CD14-positive monocyte (primary cell): ENCODE measurements around the gene TRMT2A. TPM values are rescaled to one million over a fixed set of nuclear protein-coding genes. Genes with fewer than 3 reads are reported as not detected.

ENCODE experiments used
- DNase-seq, 3 donors: peaks; one replicate each; pipeline ENCODE4 v3.0.0-alpha.2; 2011 to 2022
- H2AFZ ChIP-seq: 2 replicates; pipeline ENCODE4 v1.6.0; 2012; ENCODE audit warnings: mild to moderate bottlenecking, low read depth, low read length, inconsistent platforms; ENCODE audit not compliant: insufficient read depth, poor library complexity, severe bottlenecking
- H3K27ac ChIP-seq, 2 donors: 1 replicate in 1 of 2; 2 replicates in 1 of 2; pipeline ENCODE4 v1.5.1; 2012 to 2013; ENCODE audit warnings: low read length in 2 of 2, control low read depth in 1 of 2, inconsistent platforms in 1 of 2, low read depth in 1 of 2, mild to moderate bottlenecking in 1 of 2
- H3K27me3 ChIP-seq, 2 donors: one replicate each; pipeline versions ENCODE4 v1.6.0 to v1.6.1; 2011 to 2013; ENCODE audit warnings: low read length in 2 of 2; ENCODE audit not compliant: control insufficient read depth in 2 of 2, insufficient read depth in 2 of 2
- H3K36me3 ChIP-seq, 2 donors: replicated peaks in 1 of 2; 1 replicate in 1 of 2; 2 replicates in 1 of 2; pipeline versions ENCODE4 v1.5.1 to v1.6.1; 2012 to 2013; ENCODE audit warnings: low read length in 2 of 2, control low read depth in 1 of 2, inconsistent platforms in 1 of 2, mild to moderate bottlenecking in 1 of 2; ENCODE audit not compliant: insufficient read depth in 2 of 2, control insufficient read depth in 1 of 2
- H3K4me1 ChIP-seq, 2 donors: 1 replicate in 1 of 2; 2 replicates in 1 of 2; pipeline versions ENCODE4 v1.5.1 to v1.6.1; 2012 to 2013; ENCODE audit warnings: low read length in 2 of 2, control low read depth in 1 of 2, inconsistent platforms in 1 of 2, mild to moderate bottlenecking in 1 of 2, moderate library complexity in 1 of 2; ENCODE audit not compliant: insufficient read depth in 2 of 2, control insufficient read depth in 1 of 2
- H3K4me2 ChIP-seq: replicated peaks from 2 replicates; pipeline ENCODE3; 2012; ENCODE audit warnings: low read length, moderate library complexity, mild to moderate bottlenecking; ENCODE audit not compliant: poor library complexity, severe bottlenecking; ENCODE audit errors: extremely low read depth
- H3K4me3 ChIP-seq, 3 experiments: fragments of 200-600 bp in 1 of 3; sonication (generic) in 1 of 3; replicated peaks in 1 of 3; 1 replicate in 2 of 3; 2 replicates in 1 of 3; pipeline ENCODE4 v1.5.1; 2011 to 2013; ENCODE audit warnings: low read length in 3 of 3, mild to moderate bottlenecking in 3 of 3, control low read depth in 2 of 3, low read depth in 2 of 3, inconsistent platforms in 1 of 3, moderate library complexity in 1 of 3
- H3K79me2 ChIP-seq: 2 replicates; pipeline ENCODE4 v1.6.0; 2012; ENCODE audit warnings: mild to moderate bottlenecking, control low read depth, inconsistent platforms, low read length, moderate library complexity; ENCODE audit not compliant: insufficient read depth
- H3K9ac ChIP-seq: 2 replicates; pipeline ENCODE4 v1.6.0; 2017; ENCODE audit warnings: low read length, mild to moderate bottlenecking; ENCODE audit not compliant: insufficient read depth, poor library complexity, severe bottlenecking
- H3K9me3 ChIP-seq, 2 donors: replicated peaks in 1 of 2; 1 replicate in 1 of 2; 2 replicates in 1 of 2; pipeline versions ENCODE4 v1.5.1 to v1.6.1; 2012 to 2013; ENCODE audit warnings: low read length in 2 of 2, control low read depth in 1 of 2; ENCODE audit not compliant: control insufficient read depth in 1 of 2, insufficient read depth in 1 of 2
- H4K20me1 ChIP-seq: 2 replicates; pipeline ENCODE4 v1.6.0; 2012; ENCODE audit warnings: mild to moderate bottlenecking, low read length, control low read depth, moderate library complexity; ENCODE audit not compliant: insufficient read depth
- H3K27ac Mint-ChIP-seq, 7 donors: one replicate each; pipeline ENCODE4 v1.8.0; 2020; ENCODE audit warnings: mild to moderate bottlenecking in 7 of 7, mixed read lengths in 7 of 7, moderate library complexity in 6 of 7, inconsistent platforms in 2 of 7
- H3K27me3 Mint-ChIP-seq, 3 donors: one replicate each; pipeline ENCODE4 v1.8.0; 2021 to 2022; ENCODE audit warnings: low read depth in 3 of 3, mild to moderate bottlenecking in 3 of 3, mixed read lengths in 3 of 3, moderate library complexity in 3 of 3, inconsistent platforms in 1 of 3
- H3K36me3 Mint-ChIP-seq, 2 donors: one replicate each; pipeline ENCODE4 v1.8.0; 2020; ENCODE audit warnings: mixed read lengths in 2 of 2, inconsistent platforms in 1 of 2, mild to moderate bottlenecking in 1 of 2
- H3K4me1 Mint-ChIP-seq: one replicate; pipeline ENCODE4 v1.8.0; 2020; ENCODE audit warnings: mild to moderate bottlenecking, mixed read lengths
- H3K4me3 Mint-ChIP-seq, 2 donors: one replicate each; pipeline ENCODE4 v1.8.0; 2020; ENCODE audit warnings: mild to moderate bottlenecking in 2 of 2, mixed read lengths in 2 of 2, moderate library complexity in 1 of 2
- H3K9me3 Mint-ChIP-seq, 7 donors: one replicate each; pipeline ENCODE4 v1.8.0; 2020 to 2022; ENCODE audit warnings: mixed read lengths in 7 of 7, mild to moderate bottlenecking in 6 of 7, moderate library complexity in 6 of 7, inconsistent platforms in 2 of 7
- WGBS: methylation state at CpG from one replicate; pipeline ENCODE4 v1.1.5; 2013; ENCODE audit warnings: missing lambda C conversion rate; ENCODE audit not compliant: insufficient coverage; 5-methylcytosine and 5-hydroxymethylcytosine counted together
- intact Hi-C, 2 donors: fragments of 100-400 bp; cut with micrococcal nuclease; formaldehyde crosslinking; loops; one replicate each; pipeline versions ENCODE4 v1.15.0 to v1.15.1; 2023
- polyA plus RNA-seq, 3 donors: library from polyadenylated mRNA; depleted of rRNA in 1 of 3; unstranded in 2 of 3; stranded (reverse) in 1 of 3; fragments of 300-500 nt in 2 of 3; fragments of >200 nt in 1 of 3; fragmentation: Illumina TruSeq in 2 of 3; gene quantifications; 1 replicate in 2 of 3; 2 replicates in 1 of 3; pipeline ENCODE4 v1.2.3, GENCODE V29; 2012 to 2021
- TF ChIP-seq, protein P1 (sequence below): fragments of 200-600 bp; IDR thresholded peaks from one replicate; pipeline ENCODE4 v1.8.0; 2022; ENCODE audit warnings: antibody characterized with exemption, mild to moderate bottlenecking

The TRMT2A gene
- polyA plus RNA-seq, 3 donors: 20.1 to 121 (median 23.5) TPM

DNA sequence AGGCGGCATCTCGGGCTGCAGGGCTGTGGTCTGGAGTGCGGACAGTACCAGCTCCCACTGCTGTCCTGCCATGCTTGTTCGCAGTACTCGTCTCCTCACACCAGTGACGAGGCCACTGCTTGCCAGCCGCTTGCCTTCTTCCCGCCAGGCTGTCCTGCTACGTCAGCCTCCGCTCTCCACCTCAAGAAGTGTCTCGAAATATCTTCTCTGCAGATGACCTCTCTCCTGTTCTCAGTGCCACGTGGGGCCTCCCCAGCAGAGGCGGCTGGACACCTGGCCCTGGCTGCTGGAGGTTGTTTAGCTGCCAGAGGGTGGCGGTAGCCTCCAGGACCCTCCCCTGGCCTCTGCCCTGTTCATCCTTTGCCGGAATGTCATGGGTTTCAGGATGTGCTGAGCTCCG, 36.9 kb upstream of the TRMT2A start:
- Histone ChIP-seq H3K9ac (no peak overlapping the region), H3K27ac (no peak overlapping the region), H3K79me2 (no peaks in the 10 kb centered on the region), H2AFZ (no peak overlapping the region), H3K36me3 (no peaks in the 10 kb centered on the region), H3K27me3 (no peaks in the 10 kb centered on the region), H4K20me1 (no peaks in the 10 kb centered on the region), H3K9me3 (no peaks in the 10 kb centered on the region), H3K4me2 (no peak overlapping the region), H3K4me3 (no peak overlapping the region), H3K4me1 (peaks cover 8 to 9% of the 10 kb centered on the region in 2 donors)
- intact Hi-C loops: no loop called here
- DNase-seq: no peak
- H3K4me3 Mint-ChIP-seq: no peak overlapping the region
- no peaks in the 10 kb centered on the region for H3K36me3 Mint-ChIP-seq
- H3K27me3 Mint-ChIP-seq: peaks cover 3 to 16% (median 7%) of the 10 kb centered on the region in 3 donors
- no peak overlapping the region for H3K27ac Mint-ChIP-seq
- TF ChIP-seq, protein P1, sequence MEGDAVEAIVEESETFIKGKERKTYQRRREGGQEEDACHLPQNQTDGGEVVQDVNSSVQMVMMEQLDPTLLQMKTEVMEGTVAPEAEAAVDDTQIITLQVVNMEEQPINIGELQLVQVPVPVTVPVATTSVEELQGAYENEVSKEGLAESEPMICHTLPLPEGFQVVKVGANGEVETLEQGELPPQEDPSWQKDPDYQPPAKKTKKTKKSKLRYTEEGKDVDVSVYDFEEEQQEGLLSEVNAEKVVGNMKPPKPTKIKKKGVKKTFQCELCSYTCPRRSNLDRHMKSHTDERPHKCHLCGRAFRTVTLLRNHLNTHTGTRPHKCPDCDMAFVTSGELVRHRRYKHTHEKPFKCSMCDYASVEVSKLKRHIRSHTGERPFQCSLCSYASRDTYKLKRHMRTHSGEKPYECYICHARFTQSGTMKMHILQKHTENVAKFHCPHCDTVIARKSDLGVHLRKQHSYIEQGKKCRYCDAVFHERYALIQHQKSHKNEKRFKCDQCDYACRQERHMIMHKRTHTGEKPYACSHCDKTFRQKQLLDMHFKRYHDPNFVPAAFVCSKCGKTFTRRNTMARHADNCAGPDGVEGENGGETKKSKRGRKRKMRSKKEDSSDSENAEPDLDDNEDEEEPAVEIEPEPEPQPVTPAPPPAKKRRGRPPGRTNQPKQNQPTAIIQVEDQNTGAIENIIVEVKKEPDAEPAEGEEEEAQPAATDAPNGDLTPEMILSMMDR: no peak
- WGBS: 87% methylated on average over 15 of the region's 16 CpGs
- H3K4me1 Mint-ChIP-seq: peaks cover 6% of the 10 kb centered on the region
- no peaks in the 10 kb centered on the region for H3K9me3 Mint-ChIP-seq

DNA sequence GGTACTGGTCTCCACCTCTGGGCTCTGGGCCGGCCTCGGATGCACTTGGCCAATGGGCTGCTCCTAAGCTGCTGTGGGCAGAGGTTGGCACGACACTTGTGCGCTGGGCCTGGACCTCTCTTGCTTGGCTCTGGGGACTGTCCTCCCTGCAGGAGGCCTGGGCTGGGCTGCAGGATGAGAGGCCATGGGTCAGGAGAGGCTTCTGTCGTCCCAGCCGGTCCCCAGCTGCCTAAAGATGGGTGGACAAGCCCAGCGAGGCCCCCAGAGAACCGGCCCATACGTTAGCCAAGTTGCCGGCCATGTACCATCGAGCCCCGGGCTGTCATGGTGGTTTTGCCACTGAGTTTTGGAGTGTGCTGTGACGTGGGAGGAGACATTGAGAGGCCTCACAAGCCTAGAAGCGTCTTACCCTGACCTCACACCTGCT, 35.5 kb upstream of the TRMT2A start:
- Histone ChIP-seq H3K36me3 (no peaks in the 10 kb centered on the region), H3K9me3 (no peaks in the 10 kb centered on the region), H3K4me1 (peaks cover 5 to 8% of the 10 kb centered on the region in 2 donors), H3K4me3 (no peak overlapping the region), H3K27me3 (no peaks in the 10 kb centered on the region), H2AFZ (no peak overlapping the region), H3K79me2 (no peaks in the 10 kb centered on the region), H3K27ac (no peak overlapping the region), H3K9ac (no peak overlapping the region), H4K20me1 (no peaks in the 10 kb centered on the region), H3K4me2 (no peak overlapping the region)
- H3K27ac Mint-ChIP-seq: no peak overlapping the region
- H3K27me3 Mint-ChIP-seq: peaks cover 0 to 7% (median 5%) of the 10 kb centered on the region in 3 donors
- DNase-seq: no peak
- 91% methylated on average over 14 of the region's 14 CpGs for WGBS
- peaks cover 2% of the 10 kb centered on the region for H3K4me1 Mint-ChIP-seq
- no peaks in the 10 kb centered on the region for H3K9me3 Mint-ChIP-seq
- H3K36me3 Mint-ChIP-seq: no peaks in the 10 kb centered on the region
- intact Hi-C loops: no loop called here
- no peak overlapping the region for H3K4me3 Mint-ChIP-seq
- TF ChIP-seq, protein P1: no peak
